IMR-90 (cell line): ENCODE measurements around the gene PLD4. TPM values are rescaled to one million over a fixed set of nuclear protein-coding genes. Genes with fewer than 3 reads are reported as not detected.

Source experiments
- ATAC-seq: fragments of 200-7000 bp; cut with Tn5 transposase; 2 replicates; pipeline ENCODE4 v1.9.1; 2020; ENCODE audit warnings: low read depth, mild to moderate bottlenecking, moderate library complexity
- BruUV-seq: library from RNA; stranded (reverse); fragments of 400-500 nt; replicated peaks from 2 replicates; lab custom pipeline; 2021; lab: Mats Ljungman, UMichigan
- CTCF ChIA-PET: fragments of 300-600 bp; formaldehyde crosslinking; extraction: SDS; loops from one replicate; lab custom pipeline; 2021; ENCODE audit warnings: antibody characterized with exemption; lab: Yijun Ruan, JAX
- POLR2A ChIA-PET: fragments of 300-600 bp; sonication (Branson Sonifier 250); formaldehyde crosslinking; loops from one replicate; lab custom pipeline; 2022; ENCODE audit warnings: antibody characterized with exemption; ENCODE audit not compliant: unreplicated experiment; lab: Charles Lee
- DNase-seq: peaks from one replicate; pipeline ENCODE4 v3.0.0; 2013
- H2AFZ ChIP-seq: replicated peaks from 2 replicates; pipeline ENCODE3; 2013; ENCODE audit warnings: low read length, mild to moderate bottlenecking; ENCODE audit not compliant: poor library complexity
- H2AK5ac ChIP-seq: 2 replicates; pipeline ENCODE4 v1.6.1; 2013; ENCODE audit warnings: low read depth, low read length, inconsistent platforms
- H2AK9ac ChIP-seq: replicated peaks from 2 replicates; pipeline ENCODE3; 2013; ENCODE audit warnings: mild to moderate bottlenecking, low read depth, low read length, moderate library complexity; ENCODE audit not compliant: poor library complexity
- H2BK120ac ChIP-seq: 2 replicates; pipeline ENCODE4 v1.6.1; 2013; ENCODE audit warnings: low read depth, low read length, inconsistent platforms
- H2BK15ac ChIP-seq: 3 replicates; pipeline ENCODE4 v1.6.1; 2013; ENCODE audit warnings: low read depth, low read length, inconsistent platforms
- H2BK20ac ChIP-seq: 2 replicates; pipeline ENCODE4 v1.6.1; 2013; ENCODE audit warnings: low read depth, mild to moderate bottlenecking, inconsistent platforms, low read length, moderate library complexity
- H2BK5ac ChIP-seq: 2 replicates; pipeline ENCODE4 v1.6.1; 2013; ENCODE audit warnings: mild to moderate bottlenecking, low read depth, low read length, inconsistent platforms; ENCODE audit not compliant: poor library complexity, severe bottlenecking
- H3K14ac ChIP-seq: replicated peaks from 2 replicates; pipeline ENCODE4 v1.6.1; 2013; ENCODE audit warnings: low read depth, low read length, inconsistent platforms
- H3K18ac ChIP-seq: 2 replicates; pipeline ENCODE4 v1.6.1; 2013; ENCODE audit warnings: low read depth, low read length, control low read depth
- H3K23ac ChIP-seq: 2 replicates; pipeline ENCODE4 v1.6.1; 2013; ENCODE audit warnings: low read depth, low read length, inconsistent platforms
- H3K27ac ChIP-seq: 2 replicates; pipeline ENCODE4 v1.5.1; 2013; ENCODE audit warnings: mild to moderate bottlenecking, control low read depth, low read length; ENCODE audit not compliant: insufficient read depth
- H3K27me3 ChIP-seq: 2 replicates; pipeline ENCODE4 v1.6.1; 2013; ENCODE audit warnings: low read length; ENCODE audit not compliant: control insufficient read depth, insufficient read depth
- H3K36me3 ChIP-seq: 2 replicates; pipeline ENCODE4 v1.6.1; 2013; ENCODE audit warnings: low read length, mixed read lengths; ENCODE audit not compliant: control insufficient read depth, insufficient read depth
- H3K4ac ChIP-seq: 2 replicates; pipeline ENCODE4 v1.6.1; 2013; ENCODE audit warnings: low read depth, low read length, inconsistent platforms
- H3K4me1 ChIP-seq: 2 replicates; pipeline ENCODE4 v1.6.1; 2013; ENCODE audit warnings: low read length, mixed read lengths; ENCODE audit not compliant: control insufficient read depth, insufficient read depth
- H3K4me2 ChIP-seq: 2 replicates; pipeline ENCODE4 v1.6.1; 2013; ENCODE audit warnings: low read depth, mild to moderate bottlenecking, control low read depth, low read length, moderate library complexity
- H3K4me3 ChIP-seq: 2 replicates; pipeline ENCODE4 v1.5.1; 2013; ENCODE audit warnings: low read depth, mild to moderate bottlenecking, control low read depth, low read length, moderate library complexity; ENCODE audit not compliant: insufficient read depth
- H3K56ac ChIP-seq: 2 replicates; pipeline ENCODE4 v1.6.1; 2013; ENCODE audit warnings: low read length, inconsistent platforms; ENCODE audit not compliant: insufficient read depth; ENCODE audit errors: extremely low read depth
- H3K79me1 ChIP-seq, 2 experiments: 2 replicates each; pipeline ENCODE4 v1.6.1; 2013; ENCODE audit warnings: low read length in 2 of 2, inconsistent platforms in 1 of 2, low read depth in 1 of 2
- H3K9ac ChIP-seq: 2 replicates; pipeline ENCODE4 v1.6.1; 2013; ENCODE audit warnings: low read depth, low read length, control low read depth
- H3K9me1 ChIP-seq: 2 replicates; pipeline ENCODE4 v1.6.1; 2013; ENCODE audit warnings: low read length, inconsistent platforms; ENCODE audit not compliant: insufficient read depth
- H3K9me3 ChIP-seq: 2 replicates; pipeline ENCODE4 v1.6.1; 2013; ENCODE audit warnings: low read length; ENCODE audit not compliant: control insufficient read depth, insufficient read depth
- H4K20me1 ChIP-seq: 2 replicates; pipeline ENCODE4 v1.6.1; 2013; ENCODE audit warnings: low read length, inconsistent platforms; ENCODE audit not compliant: insufficient read depth
- H4K5ac ChIP-seq: 2 replicates; pipeline ENCODE4 v1.6.1; 2013; ENCODE audit warnings: mild to moderate bottlenecking, low read depth, low read length, control low read depth
- H4K8ac ChIP-seq, 2 experiments: 2 replicates each; pipeline ENCODE4 v1.6.1; 2013; ENCODE audit warnings: low read depth in 2 of 2, low read length in 2 of 2, control low read depth in 1 of 2, inconsistent platforms in 1 of 2
- H4K91ac ChIP-seq: 2 replicates; pipeline ENCODE4 v1.6.1; 2013; ENCODE audit warnings: low read depth, low read length, inconsistent platforms; ENCODE audit not compliant: insufficient read depth
- MAZ ChIP-seq: IDR thresholded peaks from 2 replicates; pipeline ENCODE4 v1.6.1; 2012; ENCODE audit warnings: low read depth, mild to moderate bottlenecking, low read length, improper control_type of control experiment, moderate library complexity, borderline replicate concordance
- NFE2L2 ChIP-seq: fragments of 150-350 bp; IDR thresholded peaks from 2 replicates; pipeline ENCODE4 v1.6.1; 2016; ENCODE audit warnings: low read depth, mild to moderate bottlenecking, low read length
- POLR2A ChIP-seq: IDR thresholded peaks from 2 replicates; pipeline ENCODE4 v1.6.1; 2012; ENCODE audit warnings: mild to moderate bottlenecking, low read depth, low read length
- WGBS, 2 experiments: methylation state at CpG; one replicate each; pipeline versions ENCODE4 v1.1.5 to v1.1.7; 2013; ENCODE audit warnings: missing lambda C conversion rate in 2 of 2; ENCODE audit not compliant: insufficient read length in 1 of 2; ENCODE audit errors: extremely low coverage in 2 of 2; 5-methylcytosine and 5-hydroxymethylcytosine counted together
- dilution Hi-C: fragments of 300-500 bp; cut with HindIII; formaldehyde crosslinking; loops from one replicate; pipeline ENCODE4 v1.14.3; 2018; ENCODE audit warnings: low sequenced_read_pairs; ENCODE audit not compliant: unreplicated experiment
- in situ Hi-C: fragments of 300-500 bp; cut with MboI; formaldehyde crosslinking; loops from 3 replicates; pipeline ENCODE4 v1.14.3; 2019; ENCODE audit warnings: low sequenced_read_pairs, inconsistent platforms, mixed read lengths
- intact Hi-C: fragments of 100-400 bp; cut with micrococcal nuclease; formaldehyde crosslinking; loops from 2 replicates; pipeline ENCODE4 v1.10.0; 2022
- polyA plus RNA-seq, 3 experiments: library from polyadenylated mRNA; depleted of rRNA; stranded (reverse); fragments of >200 nt; gene quantifications; 2 replicates each; pipeline ENCODE4 v1.2.3, GENCODE V29; 2012; ENCODE audit warnings: low replicate concordance in 1 of 3
- total RNA-seq: library from RNA; depleted of rRNA; stranded (reverse); fragments of >200 nt; gene quantifications from 2 replicates; pipeline ENCODE4 v1.2.3, GENCODE V29; 2012
- TF ChIP-seq, protein P1 (sequence below): fragments of 150-350 bp; IDR thresholded peaks from 2 replicates; pipeline ENCODE4 v1.6.1; 2017; ENCODE audit warnings: mild to moderate bottlenecking, antibody characterized with exemption, low read length, low read depth

Gene PLD4
- total and polyA plus RNA-seq, 2 of the 4 experiments (the other 2 are of a cell fraction), result 0.05 TPM; not detected in 1

DNA sequence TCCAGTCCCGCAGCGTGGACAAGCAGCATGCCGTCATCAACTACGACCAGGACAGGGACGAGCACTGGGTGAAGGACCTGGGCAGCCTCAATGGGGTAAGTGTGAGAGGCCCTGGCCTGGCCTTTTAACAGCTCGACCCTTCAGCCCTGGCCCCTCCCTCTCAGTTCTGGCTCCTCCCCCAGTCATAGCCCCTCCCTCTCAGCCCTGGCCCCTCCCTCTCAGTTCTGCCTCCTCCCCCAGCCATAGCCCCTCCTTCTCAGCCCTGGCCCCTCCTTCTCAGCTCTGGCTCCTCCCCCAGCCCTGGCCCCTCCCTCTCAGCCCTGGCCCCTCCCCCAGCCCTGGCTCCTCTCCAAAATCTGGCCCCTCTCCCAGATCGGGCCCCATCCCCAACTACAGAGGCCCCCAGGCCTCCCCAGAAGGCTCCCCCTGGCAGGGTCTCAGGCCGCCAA is 48.4 kb upstream of the PLD4 start:
- in situ Hi-C loops, result no loop called here

More for the DNA sequence above, 48.4 kb upstream of the PLD4 start:
- Histone ChIP-seq H4K8ac (no peak overlapping the region), H2BK120ac (no peak overlapping the region), H2AFZ (peak overlapping the region; percentile 32), H2BK15ac (no peak overlapping the region), H4K20me1 (peaks cover 48% of the 10 kb centered on the region), H2BK5ac (no peak overlapping the region), H3K4me2 (no peak overlapping the region), H3K4me3 (no peak overlapping the region), H4K91ac (no peak overlapping the region), H3K14ac (no peak overlapping the region), H3K27ac (no peak overlapping the region), H3K4me1 (peaks cover 5% of the 10 kb centered on the region), H3K79me1 (peaks cover 17 to 48% of the 10 kb centered on the region in 2 experiments), H3K4ac (no peak overlapping the region), H3K23ac (no peak overlapping the region), H2BK20ac (no peak overlapping the region), H3K9ac (no peak overlapping the region), H3K36me3 (peaks cover 21% of the 10 kb centered on the region), H4K5ac (no peak overlapping the region), H3K27me3 (no peaks in the 10 kb centered on the region), H3K9me3 (no peaks in the 10 kb centered on the region; the same call in 1 of the 2 replicates), H2AK5ac (no peak overlapping the region), H3K9me1 (peaks cover 9% of the 10 kb centered on the region), H3K56ac (no peak overlapping the region), H3K18ac (no peak overlapping the region), H2AK9ac (peak overlapping the region; percentile 65)
- CTCF ChIA-PET, result no interaction called here
- peak; percentile 81 for ATAC-seq
- POLR2A ChIA-PET, result no interaction called here
- intact Hi-C loops (no loop called here), dilution Hi-C loops (no loop called here)
- BruUV-seq, result no TSS peak
- WGBS, 2 experiments, result 100% methylated on average over 1 of the region's 8 CpGs; no CpG with 5 or more reads in 1 of the 2 experiments
- peak; percentile 16 for DNase-seq
- TF ChIP-seq, protein P1, sequence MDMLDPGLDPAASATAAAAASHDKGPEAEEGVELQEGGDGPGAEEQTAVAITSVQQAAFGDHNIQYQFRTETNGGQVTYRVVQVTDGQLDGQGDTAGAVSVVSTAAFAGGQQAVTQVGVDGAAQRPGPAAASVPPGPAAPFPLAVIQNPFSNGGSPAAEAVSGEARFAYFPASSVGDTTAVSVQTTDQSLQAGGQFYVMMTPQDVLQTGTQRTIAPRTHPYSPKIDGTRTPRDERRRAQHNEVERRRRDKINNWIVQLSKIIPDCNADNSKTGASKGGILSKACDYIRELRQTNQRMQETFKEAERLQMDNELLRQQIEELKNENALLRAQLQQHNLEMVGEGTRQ, result no peak
- TF ChIP-seq NFE2L2 (no peak), POLR2A (no peak), MAZ (peak; percentile 61)
